ENCODE measurements around the gene TADA3. TPM values are rescaled to one million over a fixed set of nuclear protein-coding genes. Genes with fewer than 3 reads are reported as not detected.

TADA3 gene
- total and polyA plus RNA-seq, 8 donors: 13.2 to 29.1 (median 20.1) TPM

GRCh38 chr3:9767418-9767817, 24.9 kb downstream of the TADA3 start:
- intact Hi-C loops (cut with DNase I): no loop called here
- H3K27me3 ChIP-seq: no peaks in the 10 kb centered on the region
- peaks cover 3 to 9% (median 5%) of the 10 kb centered on the region in 3 donors for H3K4me1 ChIP-seq
- no peak overlapping the region for H3K4me3 ChIP-seq
- DNase-seq (no peak), FAIRE-seq (no peak), ATAC-seq (no peak)
- 71 to 80% methylated on average over 7 of the region's 7 CpGs for WGBS, 2 donors
- no peaks in the 10 kb centered on the region for H3K36me3 ChIP-seq
- H3K27ac ChIP-seq: no peak overlapping the region
- TF ChIP-seq, protein P1, sequence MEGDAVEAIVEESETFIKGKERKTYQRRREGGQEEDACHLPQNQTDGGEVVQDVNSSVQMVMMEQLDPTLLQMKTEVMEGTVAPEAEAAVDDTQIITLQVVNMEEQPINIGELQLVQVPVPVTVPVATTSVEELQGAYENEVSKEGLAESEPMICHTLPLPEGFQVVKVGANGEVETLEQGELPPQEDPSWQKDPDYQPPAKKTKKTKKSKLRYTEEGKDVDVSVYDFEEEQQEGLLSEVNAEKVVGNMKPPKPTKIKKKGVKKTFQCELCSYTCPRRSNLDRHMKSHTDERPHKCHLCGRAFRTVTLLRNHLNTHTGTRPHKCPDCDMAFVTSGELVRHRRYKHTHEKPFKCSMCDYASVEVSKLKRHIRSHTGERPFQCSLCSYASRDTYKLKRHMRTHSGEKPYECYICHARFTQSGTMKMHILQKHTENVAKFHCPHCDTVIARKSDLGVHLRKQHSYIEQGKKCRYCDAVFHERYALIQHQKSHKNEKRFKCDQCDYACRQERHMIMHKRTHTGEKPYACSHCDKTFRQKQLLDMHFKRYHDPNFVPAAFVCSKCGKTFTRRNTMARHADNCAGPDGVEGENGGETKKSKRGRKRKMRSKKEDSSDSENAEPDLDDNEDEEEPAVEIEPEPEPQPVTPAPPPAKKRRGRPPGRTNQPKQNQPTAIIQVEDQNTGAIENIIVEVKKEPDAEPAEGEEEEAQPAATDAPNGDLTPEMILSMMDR (IDR thresholded peaks at IDR 0.05): no peak
- H3K9me3 ChIP-seq: no peaks in the 10 kb centered on the region

- Histone ChIP-seq H3K4me1 (peaks cover 3 to 7% (median 5%) of the 10 kb centered on the region in 3 donors), H3K4me3 (no peak overlapping the region), H3K9me3 (no peaks in the 10 kb centered on the region), H3K27ac (no peak overlapping the region), H3K36me3 (no peaks in the 10 kb centered on the region), H3K27me3 (no peaks in the 10 kb centered on the region)
- no peak for ATAC-seq
- 91 to 96% methylated on average over 4 of the region's 4 CpGs for WGBS, 2 donors
- intact Hi-C loops (cut with DNase I): no loop called here
- FAIRE-seq: no peak
- TF ChIP-seq, protein P1 (IDR thresholded peaks at IDR 0.05): no peak
- no peak for DNase-seq
Measured at GRCh38 chr3:9765865-9766264, 26.4 kb downstream of the TADA3 start.

DNA sequence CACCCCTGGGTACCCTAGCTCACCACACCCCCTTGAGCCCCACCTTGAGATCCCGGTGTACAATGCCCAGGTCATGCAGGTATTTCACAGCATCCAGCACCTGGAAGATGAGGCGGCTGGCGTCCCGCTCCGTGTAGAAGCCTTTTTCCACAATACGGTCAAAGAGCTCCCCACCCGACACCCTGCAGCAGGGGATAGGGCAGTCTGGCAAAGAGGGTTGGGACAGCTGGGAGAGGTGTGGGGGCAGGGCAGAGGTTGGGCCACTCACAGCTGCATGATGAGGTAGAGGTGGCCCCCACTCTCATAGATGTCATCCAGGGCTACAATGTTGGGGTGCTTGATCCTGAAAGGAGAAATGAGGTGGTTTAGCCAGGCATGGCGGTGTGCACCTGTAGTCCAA, 29.4 kb downstream of the TADA3 start:
- Histone ChIP-seq H3K36me3 (no peaks in the 10 kb centered on the region), H3K27ac (no peak overlapping the region), H3K4me1 (no peaks in the 10 kb centered on the region), H3K4me3 (no peak overlapping the region), H3K27me3 (no peaks in the 10 kb centered on the region), H3K9me3 (no peaks in the 10 kb centered on the region)
- no peak for ATAC-seq
- 90 to 95% methylated on average over 8 of the region's 8 CpGs for WGBS, 2 donors
- FAIRE-seq: no peak
- DNase-seq: no peak
- TF ChIP-seq, protein P1 (IDR thresholded peaks at IDR 0.05): no peak
- intact Hi-C loops (cut with DNase I): no loop called here

DNA sequence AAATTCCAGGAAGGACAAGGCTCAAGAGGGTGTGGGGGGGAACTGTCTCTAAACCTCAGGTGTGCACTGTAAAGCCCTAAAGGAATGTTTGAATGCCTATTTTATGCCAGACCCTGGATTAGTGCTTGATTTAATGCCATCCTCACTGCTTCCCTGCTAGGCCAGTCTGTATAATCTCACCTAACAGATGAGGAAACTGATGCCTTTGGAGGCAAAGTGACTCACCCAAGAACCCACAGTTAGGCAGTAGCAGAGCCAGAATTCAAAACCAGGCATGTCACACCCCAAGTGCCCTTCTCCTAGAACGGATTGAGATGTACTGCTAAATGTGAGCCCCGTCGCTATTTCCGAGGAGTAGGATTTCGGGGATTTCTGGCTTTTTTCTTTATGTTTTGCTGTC, 30.4 kb downstream of the TADA3 start:
- Histone ChIP-seq H3K4me1 (no peaks in the 10 kb centered on the region), H3K27me3 (no peaks in the 10 kb centered on the region), H3K27ac (no peak overlapping the region), H3K36me3 (peaks cover 0 to 9% (median 4%) of the 10 kb centered on the region in 3 donors), H3K9me3 (no peaks in the 10 kb centered on the region), H3K4me3 (no peak overlapping the region)
- TF ChIP-seq, protein P1 (IDR thresholded peaks at IDR 0.05): no peak
- intact Hi-C loops (cut with DNase I): no loop called here
- 95 to 96% methylated on average over 5 of the region's 5 CpGs for WGBS, 2 donors
- no peak for DNase-seq
- ATAC-seq: no peak
- no peak for FAIRE-seq

- no peak overlapping the region for H3K27ac ChIP-seq
- no peaks in the 10 kb centered on the region for H3K9me3 ChIP-seq
- no peaks in the 10 kb centered on the region for H3K27me3 ChIP-seq
- WGBS, 2 donors: 95% methylated on average over 10 of the region's 10 CpGs
- no peaks in the 10 kb centered on the region for H3K4me1 ChIP-seq
- DNase-seq: no peak
- TF ChIP-seq, protein P1 (IDR thresholded peaks at IDR 0.05): no peak
- no peak overlapping the region for H3K4me3 ChIP-seq
- intact Hi-C loops (cut with DNase I): no loop called here
- no peak for ATAC-seq
- H3K36me3 ChIP-seq: peaks cover 0 to 18% (median 4%) of the 10 kb centered on the region in 3 donors
- no peak for FAIRE-seq
Measured at GRCh38 chr3:9760779-9761505, 31.3 kb downstream of the TADA3 start.
